Measurements from ENCODE around the gene MAST4. TPM values are rescaled to one million over a fixed set of nuclear protein-coding genes. Genes with fewer than 3 reads are reported as not detected.

The MAST4 gene
- polyA plus RNA-seq, 2 of the 4 experiments (the other 2 are of a cell fraction), result 1.2 to 5.8 TPM

GRCh38 chr5:66669086-66669861 is 73.1 kb downstream of the MAST4 start:
- no peak for ATAC-seq
- POLR2A ChIA-PET, result no interaction called here

DNA sequence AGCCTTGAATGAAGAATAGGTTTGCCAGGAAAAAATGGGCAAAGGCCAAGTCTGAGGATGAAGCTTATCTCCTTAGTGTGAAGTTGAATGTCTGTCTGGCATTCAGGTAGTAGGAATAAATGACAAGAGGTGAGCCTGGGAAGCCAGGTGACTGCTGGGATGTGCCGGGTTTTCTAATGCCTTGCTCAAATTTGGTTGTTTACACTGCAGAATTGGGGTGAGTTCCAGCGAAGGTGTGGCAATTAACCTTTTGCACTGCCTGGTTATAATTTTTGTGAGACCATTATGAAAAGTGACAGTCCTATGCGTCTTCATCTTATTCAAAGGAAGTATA is 73.6 kb downstream of the MAST4 start:
- 21% methylated on average over 3 of the region's 3 CpGs for WGBS (ENCODE audit: missing lambda C conversion rate)
- H3K4me3 ChIP-seq, result no peak overlapping the region
- no peaks in the 10 kb centered on the region for H3K4me1 ChIP-seq
- H3K9me3 ChIP-seq, result no peaks in the 10 kb centered on the region
- no peak for FAIRE-seq
- CTCF ChIA-PET, result no interaction called here
- no peak for DNase-seq (ENCODE audit: low read depth in 1 of 2, low spot score in 1 of 2)
- POLR2A ChIA-PET, result no interaction called here
- no peak for ATAC-seq
- no peak for TF ChIP-seq CEBPB (IDR thresholded peaks at IDR 0.05)
- TF ChIP-seq, protein P1, sequence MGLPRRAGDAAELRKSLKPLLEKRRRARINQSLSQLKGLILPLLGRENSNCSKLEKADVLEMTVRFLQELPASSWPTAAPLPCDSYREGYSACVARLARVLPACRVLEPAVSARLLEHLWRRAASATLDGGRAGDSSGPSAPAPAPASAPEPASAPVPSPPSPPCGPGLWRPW (IDR thresholded peaks at IDR 0.05), result no peak
- TF ChIP-seq JUN (IDR thresholded peaks at IDR 0.05), result no peak
- TF ChIP-seq MAFK (IDR thresholded peaks at IDR 0.05; ENCODE audit: partially characterized antibody), result no peak
- TF ChIP-seq, protein P2, sequence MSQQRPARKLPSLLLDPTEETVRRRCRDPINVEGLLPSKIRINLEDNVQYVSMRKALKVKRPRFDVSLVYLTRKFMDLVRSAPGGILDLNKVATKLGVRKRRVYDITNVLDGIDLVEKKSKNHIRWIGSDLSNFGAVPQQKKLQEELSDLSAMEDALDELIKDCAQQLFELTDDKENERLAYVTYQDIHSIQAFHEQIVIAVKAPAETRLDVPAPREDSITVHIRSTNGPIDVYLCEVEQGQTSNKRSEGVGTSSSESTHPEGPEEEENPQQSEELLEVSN (IDR thresholded peaks at IDR 0.05; ENCODE audit: borderline replicate concordance, low read depth), result no peak
- no peak for TF ChIP-seq NR3C1 (IDR thresholded peaks at IDR 0.05)
- TF ChIP-seq CBX8 (IDR thresholded peaks at IDR 0.05), result no peak
- no peak for TF ChIP-seq CHD2 (IDR thresholded peaks at IDR 0.05; ENCODE audit: low read length, partially characterized antibody)
- no peak for TF ChIP-seq ELK1 (IDR thresholded peaks at IDR 0.05; ENCODE audit: low read depth, low read length)
- no peak for TF ChIP-seq PHF8 (IDR thresholded peaks at IDR 0.05; ENCODE audit: borderline replicate concordance, low read depth)
- TF ChIP-seq KDM1A (IDR thresholded peaks at IDR 0.05; ENCODE audit: low read depth), result no peak
- no peak for TF ChIP-seq KDM5A (IDR thresholded peaks at IDR 0.05)
- H3K27ac ChIP-seq, result no peak overlapping the region
- no peak overlapping the region for H3K4me2 ChIP-seq

More at GRCh38 chr5:66669086-66669861, 73.1 kb downstream of the MAST4 start:
- CTCF ChIA-PET, result no interaction called here
- WGBS (ENCODE audit: missing lambda C conversion rate), result 19% methylated on average over 5 of the region's 5 CpGs
- no peak overlapping the region for H3K27ac ChIP-seq
- no peak overlapping the region for H3K4me2 ChIP-seq
- FAIRE-seq, result no peak
- H3K9me3 ChIP-seq, result no peaks in the 10 kb centered on the region
- no peak overlapping the region for H3K4me3 ChIP-seq
- TF ChIP-seq EHMT2 (IDR thresholded peaks at IDR 0.05; ENCODE audit: low read depth), result no peak
- no peak for TF ChIP-seq NR3C1 (IDR thresholded peaks at IDR 0.05)
- TF ChIP-seq KDM1A (IDR thresholded peaks at IDR 0.05; ENCODE audit: low read depth), result no peak
- TF ChIP-seq ZC3H11A (IDR thresholded peaks at IDR 0.05), result no peak
- TF ChIP-seq ELK1 (IDR thresholded peaks at IDR 0.05; ENCODE audit: low read depth, low read length), result no peak
- TF ChIP-seq, protein P1 (IDR thresholded peaks at IDR 0.05), result no peak
- no peak for TF ChIP-seq NPAS2 (CRISPR knock-in tag; IDR thresholded peaks at IDR 0.05; ENCODE audit: borderline replicate concordance)
- DNase-seq (ENCODE audit: low read depth in 1 of 2, low spot score in 1 of 2), result no peak
- H3K4me1 ChIP-seq, result no peaks in the 10 kb centered on the region

GRCh38 chr5:66671305-66671704 is 75.1 kb downstream of the MAST4 start:
- no peak for FAIRE-seq
- Histone ChIP-seq H3K4me1 (no peaks in the 10 kb centered on the region), H3K9me3 (no peaks in the 10 kb centered on the region), H3K27ac (no peak overlapping the region), H3K4me2 (no peak overlapping the region), H3K4me3 (no peak overlapping the region)
- TF ChIP-seq JUNB (IDR thresholded peaks at IDR 0.05) (no peak), ESRRA (IDR thresholded peaks at IDR 0.05; ENCODE audit: borderline replicate concordance, low read length) (no peak), NPAS2 (CRISPR knock-in tag; IDR thresholded peaks at IDR 0.05; ENCODE audit: borderline replicate concordance) (no peak), HOXA7 (CRISPR knock-in tag; IDR thresholded peaks at IDR 0.05) (no peak), HOXB5 (CRISPR knock-in tag; IDR thresholded peaks at IDR 0.05) (no peak), FOSL2 (IDR thresholded peaks at IDR 0.05) (no peak), FOSL2 (CRISPR knock-in tag; IDR thresholded peaks at IDR 0.05) (no peak), NR3C1 (IDR thresholded peaks at IDR 0.05) (no peak), MAZ (IDR thresholded peaks at IDR 0.05; ENCODE audit: borderline replicate concordance, low read depth, low read length) (no peak), CHD2 (IDR thresholded peaks at IDR 0.05; ENCODE audit: low read length, partially characterized antibody) (no peak), MYC (IDR thresholded peaks at IDR 0.05; ENCODE audit: borderline replicate concordance, low read length) (no peak), ZNF302 (CRISPR knock-in tag; IDR thresholded peaks at IDR 0.05) (no peak), RNF2 (IDR thresholded peaks at IDR 0.05; ENCODE audit: borderline replicate concordance, low read depth) (no peak), EP300 (IDR thresholded peaks at IDR 0.05) (no peak), MAFK (IDR thresholded peaks at IDR 0.05; ENCODE audit: partially characterized antibody) (no peak)
- TF ChIP-seq, protein P3, sequence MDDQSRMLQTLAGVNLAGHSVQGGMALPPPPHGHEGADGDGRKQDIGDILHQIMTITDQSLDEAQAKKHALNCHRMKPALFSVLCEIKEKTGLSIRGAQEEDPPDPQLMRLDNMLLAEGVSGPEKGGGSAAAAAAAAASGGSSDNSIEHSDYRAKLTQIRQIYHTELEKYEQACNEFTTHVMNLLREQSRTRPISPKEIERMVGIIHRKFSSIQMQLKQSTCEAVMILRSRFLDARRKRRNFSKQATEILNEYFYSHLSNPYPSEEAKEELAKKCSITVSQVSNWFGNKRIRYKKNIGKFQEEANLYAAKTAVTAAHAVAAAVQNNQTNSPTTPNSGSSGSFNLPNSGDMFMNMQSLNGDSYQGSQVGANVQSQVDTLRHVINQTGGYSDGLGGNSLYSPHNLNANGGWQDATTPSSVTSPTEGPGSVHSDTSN (IDR thresholded peaks at IDR 0.05), result no peak
- 3% methylated on average over 2 of the region's 2 CpGs for WGBS (ENCODE audit: missing lambda C conversion rate)
- ATAC-seq, result no peak
- CTCF ChIA-PET, result interaction anchor here (0.7 kb wide), 1 partner anchor 362 kb away, joined by 3 read pairs; no protein-coding TSS in a partner anchor
- no peak for DNase-seq (ENCODE audit: low read depth in 1 of 2, low spot score in 1 of 2)
- POLR2A ChIA-PET, result no interaction called here

All from A549 (cell line).